ENCODE results near the gene SKA3. TPM values are rescaled to one million over a fixed set of nuclear protein-coding genes. Genes with fewer than 3 reads are reported as not detected.

The SKA3 gene
- total and polyA plus RNA-seq, 9 donors: 0.12 to 1.6 (median 0.43) TPM

GRCh38 chr13:21104199-21105019 lies 71.9 kb downstream of the SKA3 start:
- Histone ChIP-seq H3K4me1 (ENCODE audit: insufficient read depth) (no peaks in the 10 kb centered on the region), H3K36me3 (no peaks in the 10 kb centered on the region), H3K9me3 (no peaks in the 10 kb centered on the region), H3K4me3 (no peak overlapping the region), H3K27ac (no peak overlapping the region), H3K27me3 (no peaks in the 10 kb centered on the region)
- intact Hi-C loops (cut with DNase I): no loop called here
- WGBS, 3 donors: 92 to 94% (median 92%) methylated on average over 37 of the region's 37 CpGs
- no peak for DNase-seq
- TF ChIP-seq CTCF (IDR thresholded peaks at IDR 0.05) (no peak), EP300 (IDR thresholded peaks at IDR 0.05) (no peak), POLR2A (IDR thresholded peaks at IDR 0.05) (no peak)

Small RNA genes within 50 kb of the gene (small RNA-seq; reads per million reads assigned to genes)
- gene AL158032.1: not detected
- gene RF00086: not detected
- not detected for gene RF02116

Other genes starting within 250 kb of the SKA3 start
- gene LATS2, start 115.0 kb downstream of the SKA3 start, total RNA-seq: 10 to 100 TPM; 17.2 to 41.9 (median 24.2) TPM
- gene LATS2, start 115.0 kb downstream of the SKA3 start, polyA plus RNA-seq: 10 to 100 TPM; 12.5 to 19.1 TPM
- gene SAP18, start 36.4 kb downstream of the SKA3 start, total RNA-seq: 100 to 1,000 TPM in 5 of 7 donors, 10 to 100 TPM in 2; 33.4 to 204 (median 165) TPM
- 100 to 1,000 TPM in 1 of 2 donors, 10 to 100 TPM in 1; 55.3 to 235 TPM for gene SAP18, start 36.4 kb downstream of the SKA3 start, polyA plus RNA-seq
- 10 to 100 TPM; 16.1 to 39.3 (median 19.7) TPM for gene MRPL57, start 106 bp upstream of the SKA3 start, total RNA-seq
- 10 to 100 TPM; 16.8 to 20.7 TPM for gene MRPL57, start 106 bp upstream of the SKA3 start, polyA plus RNA-seq

All from ovary (tissue), 9 donors.